ENCODE results near the gene NPY4R2. TPM values are rescaled to one million over a fixed set of nuclear protein-coding genes. Genes with fewer than 3 reads are reported as not detected.
A peak's percentile ranks its signal among the peaks of the same experiment; 100 is the strongest.
"Not testable (repeated sequence)": the region's sequence is repeated elsewhere in the genome, so short reads cannot be mapped to it uniquely, and the experiment has no call there.

Gene NPY4R2
- total RNA-seq, 2 donors from 2014 or later = not detected

DNA sequence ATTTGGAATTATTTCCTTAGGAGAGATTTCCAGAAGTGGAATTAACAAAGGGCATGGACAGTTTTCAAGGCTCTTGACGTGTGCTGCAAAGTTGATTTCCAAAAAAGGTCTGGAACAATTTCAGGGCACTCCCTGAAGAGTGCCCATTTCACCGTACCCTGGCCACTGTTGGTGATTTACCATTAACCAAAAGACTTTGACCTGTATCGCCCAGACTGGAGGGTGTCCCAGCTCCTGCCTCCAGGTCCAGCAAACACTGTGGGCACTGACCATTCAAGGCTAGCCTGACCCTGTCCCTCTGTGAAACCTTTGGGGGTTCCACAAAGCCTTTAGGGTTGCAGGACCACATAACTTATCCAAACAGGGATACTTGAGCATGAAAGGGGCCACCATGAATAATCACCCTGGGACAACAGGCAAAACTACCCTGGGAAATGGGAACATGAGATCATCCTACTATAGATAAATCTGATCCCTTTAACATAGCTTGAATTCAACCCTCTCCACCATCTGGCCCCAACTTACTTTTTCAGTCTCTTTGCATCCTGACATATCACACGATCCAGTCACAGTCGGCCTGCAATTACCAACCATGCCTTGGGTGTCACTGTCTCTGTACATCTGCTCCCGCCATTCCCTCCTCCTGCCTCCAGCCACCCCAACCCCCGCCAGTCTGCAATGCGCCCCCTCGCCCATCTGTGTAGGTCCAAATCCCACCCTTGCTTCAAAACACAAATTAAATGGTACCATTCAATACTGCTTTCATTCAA lies 8.9 kb downstream of the NPY4R2 start:
- DNase-seq (ENCODE audit: low spot score); intact Hi-C loops (cut with DNase I): not testable (repeated sequence)

GRCh38 chr10:47928225-47928624 lies 9.8 kb downstream of the NPY4R2 start:
- DNase-seq (ENCODE audit: low spot score); intact Hi-C loops (cut with DNase I): not testable (repeated sequence)

DNA sequence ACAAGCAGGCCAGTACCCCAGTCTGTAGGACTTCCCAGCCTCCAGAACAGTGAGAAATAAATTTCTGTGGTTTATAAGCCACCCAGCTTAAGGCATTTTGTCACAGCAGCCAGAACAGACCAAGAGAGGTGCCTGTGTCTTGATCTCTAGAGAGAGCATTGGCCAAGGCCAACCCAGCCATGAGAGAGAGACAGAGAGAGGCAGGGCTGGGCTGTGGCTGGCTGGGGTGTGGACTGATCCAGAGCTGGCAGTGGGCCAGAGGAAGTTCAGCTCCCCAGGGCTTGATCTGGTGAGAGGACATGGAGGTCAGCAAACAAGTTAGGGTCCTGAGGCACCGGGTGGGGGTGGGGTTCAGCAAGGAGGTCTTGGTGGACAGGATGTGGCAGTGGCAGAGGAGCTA lies 14.4 kb downstream of the NPY4R2 start:
- intact Hi-C loops (cut with DNase I); DNase-seq (ENCODE audit: low spot score): not testable (repeated sequence)

DNA sequence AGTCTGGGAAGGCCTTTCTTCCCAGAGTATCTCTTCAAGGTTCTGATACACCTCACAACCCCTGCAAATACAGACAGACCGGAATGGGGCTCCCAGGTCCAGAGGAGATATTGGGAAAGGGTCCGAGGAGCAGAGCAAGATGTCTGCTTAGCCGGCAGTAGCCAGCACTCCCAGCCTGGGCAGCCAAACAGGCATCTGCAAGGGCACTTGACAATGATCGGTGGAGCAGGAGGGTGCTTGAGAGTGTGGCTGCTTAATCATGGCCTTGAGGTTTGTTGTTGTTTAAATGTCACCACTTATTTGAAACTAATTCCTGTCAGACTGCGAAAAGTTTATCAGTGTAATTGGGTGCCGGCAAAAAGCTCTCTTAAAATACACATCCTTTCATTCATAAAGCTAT lies 15.0 kb downstream of the NPY4R2 start:
- DNase-seq (ENCODE audit: low spot score); intact Hi-C loops (cut with DNase I): not testable (repeated sequence)

GRCh38 chr10:47936772-47937228 lies 18.3 kb downstream of the NPY4R2 start:
- DNase-seq (ENCODE audit: low spot score) = peak; percentile 60
- intact Hi-C loops (cut with DNase I) = not testable (repeated sequence)

DNA sequence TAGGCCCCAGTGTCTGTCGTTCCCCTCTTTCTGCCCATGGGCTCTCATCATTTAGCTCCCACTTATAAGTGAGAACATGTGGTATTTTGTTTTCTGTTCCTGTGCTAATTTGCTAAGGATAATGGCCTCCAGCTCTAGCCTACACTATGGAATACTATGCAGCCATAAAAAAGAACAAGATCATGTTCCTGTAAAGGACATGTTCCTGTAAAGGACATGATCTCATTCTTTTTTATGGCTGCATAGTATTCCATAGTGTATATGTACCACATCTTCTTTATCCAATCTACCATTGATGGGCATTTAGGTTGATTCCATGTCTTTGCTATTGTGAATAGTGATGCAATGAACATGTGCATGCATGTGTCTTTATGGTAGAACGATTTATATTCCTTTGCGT lies 19.2 kb downstream of the NPY4R2 start:
- intact Hi-C loops (cut with DNase I); DNase-seq (ENCODE audit: low spot score): not testable (repeated sequence)

DNA sequence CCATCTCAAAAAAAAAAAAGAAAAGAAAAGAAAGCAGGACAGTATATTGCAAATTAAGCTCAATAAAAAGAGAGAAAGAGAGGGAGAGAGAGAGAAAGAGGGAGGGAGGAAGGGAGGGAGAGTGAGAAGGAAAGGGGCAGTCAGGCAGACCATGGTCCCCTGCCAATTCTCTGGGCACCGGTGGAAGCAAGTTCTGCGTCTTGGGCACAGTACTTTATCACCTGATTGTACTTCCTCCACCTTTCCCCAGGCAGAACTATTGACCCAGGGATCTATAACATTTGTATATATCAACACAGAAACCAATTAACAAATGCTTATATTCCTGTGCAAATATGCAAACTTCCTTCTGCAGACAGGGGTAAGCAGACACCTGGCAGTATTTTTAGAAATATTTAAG lies 22.4 kb downstream of the NPY4R2 start:
- DNase-seq (ENCODE audit: low spot score); intact Hi-C loops (cut with DNase I): not testable (repeated sequence)

- DNase-seq (ENCODE audit: low spot score); intact Hi-C loops (cut with DNase I): not testable (repeated sequence)
Measured at GRCh38 chr10:47941379-47941778, 22.9 kb downstream of the NPY4R2 start.

- DNase-seq (ENCODE audit: low spot score); intact Hi-C loops (cut with DNase I): not testable (repeated sequence)
Measured at GRCh38 chr10:47942351-47943019, 24.0 kb downstream of the NPY4R2 start.

GRCh38 chr10:47943328-47943727 lies 24.9 kb downstream of the NPY4R2 start:
- DNase-seq (ENCODE audit: low spot score); intact Hi-C loops (cut with DNase I): not testable (repeated sequence)

DNA sequence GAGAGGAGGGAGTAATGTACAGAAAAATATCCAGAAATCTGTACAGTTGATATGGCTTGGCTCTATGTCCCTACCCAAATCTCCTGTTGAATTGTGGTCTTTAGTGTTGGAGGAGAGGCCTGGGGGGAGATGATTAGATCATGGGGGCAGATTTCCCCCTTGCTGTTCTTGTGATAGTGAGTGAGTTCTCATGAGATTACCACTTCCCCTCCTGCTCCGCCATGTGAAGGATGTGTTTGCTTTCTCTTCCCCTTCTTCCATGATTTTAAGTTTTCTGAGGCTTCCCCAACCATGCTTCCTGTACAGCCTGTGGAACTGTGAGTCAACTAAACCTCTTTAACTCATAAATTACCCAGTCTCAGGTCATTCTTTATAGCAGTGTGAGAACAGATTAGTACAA lies 29.0 kb downstream of the NPY4R2 start:
- DNase-seq (ENCODE audit: low spot score); intact Hi-C loops (cut with DNase I): not testable (repeated sequence)

GRCh38 chr10:47957158-47957557 lies 38.7 kb downstream of the NPY4R2 start:
- intact Hi-C loops (cut with DNase I) = not testable (repeated sequence)

DNA sequence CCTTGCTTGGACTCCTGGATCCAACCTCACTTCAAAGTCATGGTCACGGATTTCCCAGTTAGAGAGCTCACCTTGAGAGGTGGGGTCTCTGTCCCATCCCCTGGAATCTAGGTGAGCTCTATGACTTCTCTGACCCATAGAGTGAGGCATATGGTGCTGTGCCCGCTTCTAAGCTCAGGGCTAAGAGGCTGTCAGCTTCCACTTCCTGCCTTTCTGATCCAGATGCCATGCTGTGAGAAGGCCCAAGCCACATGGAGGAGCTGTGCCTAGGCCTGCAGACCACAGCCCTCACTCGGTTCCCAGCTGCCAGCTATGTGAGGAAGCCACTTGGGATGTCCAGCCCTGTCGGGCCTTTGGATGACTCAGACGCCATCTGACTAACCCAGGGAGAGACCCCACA lies 41.2 kb downstream of the NPY4R2 start:
- intact Hi-C loops (cut with DNase I); DNase-seq (ENCODE audit: low spot score): not testable (repeated sequence)

More at GRCh38 chr10:47957158-47957557, 38.7 kb downstream of the NPY4R2 start:
- peak; percentile 83 for DNase-seq (ENCODE audit: low spot score)

GRCh38 chr10:47960699-47961098 lies 42.2 kb downstream of the NPY4R2 start:
- DNase-seq (ENCODE audit: low spot score); intact Hi-C loops (cut with DNase I): not testable (repeated sequence)

- intact Hi-C loops (cut with DNase I); DNase-seq (ENCODE audit: low spot score): not testable (repeated sequence)
Measured at GRCh38 chr10:47962785-47963184, 44.3 kb downstream of the NPY4R2 start.

- intact Hi-C loops (cut with DNase I); DNase-seq (ENCODE audit: low spot score): not testable (repeated sequence)
Measured at GRCh38 chr10:47964280-47965063, 46.0 kb downstream of the NPY4R2 start.

GRCh38 chr10:47968988-47969387 lies 50.5 kb downstream of the NPY4R2 start:
- DNase-seq (ENCODE audit: low spot score); intact Hi-C loops (cut with DNase I): not testable (repeated sequence)

DNA sequence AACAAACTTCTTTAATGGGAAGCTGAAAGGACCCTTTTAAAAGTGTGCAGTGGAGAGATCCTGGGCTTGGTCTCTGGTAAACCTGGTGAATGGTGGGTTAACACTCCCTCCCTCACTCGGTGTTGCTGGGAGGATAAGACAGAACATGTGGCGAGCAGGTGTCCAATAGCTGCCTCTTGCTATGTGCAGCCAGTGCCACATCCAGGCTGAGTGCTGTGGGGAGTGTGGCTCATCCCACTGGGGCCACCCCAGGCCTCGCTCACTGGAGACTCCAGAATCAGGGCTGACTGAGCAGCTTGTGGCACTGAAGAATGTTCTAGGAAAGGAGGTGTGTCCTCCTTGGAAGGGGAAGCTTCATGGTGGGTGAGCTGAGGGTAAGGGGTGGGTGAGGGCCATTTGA lies 51.6 kb downstream of the NPY4R2 start:
- DNase-seq (ENCODE audit: low spot score); intact Hi-C loops (cut with DNase I): not testable (repeated sequence)

GRCh38 chr10:47971598-47971997 lies 53.1 kb downstream of the NPY4R2 start:
- not testable (repeated sequence) for DNase-seq (ENCODE audit: low spot score)

More at GRCh38 chr10:47971598-47971997, 53.1 kb downstream of the NPY4R2 start:
- intact Hi-C loops (cut with DNase I) = not testable (repeated sequence)
